H1 (cell line): ENCODE measurements around the gene ATP11A.

Source experiments
- BACH1 ChIP-seq: IDR thresholded peaks from 2 replicates; pipeline ENCODE4 v1.6.1; 2012; ENCODE audit warnings: low read length, improper control_type of control experiment
- POLR2A ChIP-seq, 2 experiments: IDR thresholded peaks; 1 replicate in 1 of 2; 2 replicates in 1 of 2; pipeline ENCODE4 v1.6.1; 2011; ENCODE audit warnings: low read depth in 2 of 2, low read length in 2 of 2, mild to moderate bottlenecking in 2 of 2; ENCODE audit errors: control extremely low read depth in 1 of 2
- TF ChIP-seq, protein P1 (sequence below): IDR thresholded peaks from 2 replicates; pipeline ENCODE4 v1.6.1; 2012; ENCODE audit warnings: inconsistent platforms
- TF ChIP-seq, protein P2 (sequence below), 3 experiments: IDR thresholded peaks; 1 replicate in 2 of 3; 2 replicates in 1 of 3; pipeline versions ENCODE4 v1.5.1 to v1.6.1; 2011; ENCODE audit warnings: low read length in 3 of 3, mild to moderate bottlenecking in 3 of 3, inconsistent platforms in 2 of 3, low read depth in 1 of 3, moderate library complexity in 1 of 3; ENCODE audit not compliant: insufficient read depth in 1 of 3; ENCODE audit errors: control extremely low read depth in 1 of 3

GRCh38 chr13:112928020-112928971, 238.5 kb downstream of the ATP11A start:
- no peak for TF ChIP-seq BACH1
- TF ChIP-seq, protein P1, sequence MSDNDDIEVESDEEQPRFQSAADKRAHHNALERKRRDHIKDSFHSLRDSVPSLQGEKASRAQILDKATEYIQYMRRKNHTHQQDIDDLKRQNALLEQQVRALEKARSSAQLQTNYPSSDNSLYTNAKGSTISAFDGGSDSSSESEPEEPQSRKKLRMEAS: no peak
- TF ChIP-seq, protein P2, sequence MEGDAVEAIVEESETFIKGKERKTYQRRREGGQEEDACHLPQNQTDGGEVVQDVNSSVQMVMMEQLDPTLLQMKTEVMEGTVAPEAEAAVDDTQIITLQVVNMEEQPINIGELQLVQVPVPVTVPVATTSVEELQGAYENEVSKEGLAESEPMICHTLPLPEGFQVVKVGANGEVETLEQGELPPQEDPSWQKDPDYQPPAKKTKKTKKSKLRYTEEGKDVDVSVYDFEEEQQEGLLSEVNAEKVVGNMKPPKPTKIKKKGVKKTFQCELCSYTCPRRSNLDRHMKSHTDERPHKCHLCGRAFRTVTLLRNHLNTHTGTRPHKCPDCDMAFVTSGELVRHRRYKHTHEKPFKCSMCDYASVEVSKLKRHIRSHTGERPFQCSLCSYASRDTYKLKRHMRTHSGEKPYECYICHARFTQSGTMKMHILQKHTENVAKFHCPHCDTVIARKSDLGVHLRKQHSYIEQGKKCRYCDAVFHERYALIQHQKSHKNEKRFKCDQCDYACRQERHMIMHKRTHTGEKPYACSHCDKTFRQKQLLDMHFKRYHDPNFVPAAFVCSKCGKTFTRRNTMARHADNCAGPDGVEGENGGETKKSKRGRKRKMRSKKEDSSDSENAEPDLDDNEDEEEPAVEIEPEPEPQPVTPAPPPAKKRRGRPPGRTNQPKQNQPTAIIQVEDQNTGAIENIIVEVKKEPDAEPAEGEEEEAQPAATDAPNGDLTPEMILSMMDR (IDR thresholded peaks at IDR 0.05; ENCODE audit: control extremely low read depth in 1 of 3, insufficient read depth in 1 of 3, low read depth in 1 of 3, low read length in 3 of 3): no peak
- TF ChIP-seq POLR2A (IDR thresholded peaks at IDR 0.05; ENCODE audit: control extremely low read depth in 1 of 2, low read depth in 2 of 2, low read length in 2 of 2): no peak
